ENCODE results near the gene STPG4.

STPG4 gene

GRCh38 chr2:47145466-47145865 is 9.6 kb downstream of the STPG4 start:
- TF ChIP-seq ZFX (IDR thresholded peaks at IDR 0.05) (no peak), CTCF (conservative IDR thresholded peaks at IDR 0.05) (no peak)
- H3K27ac ChIP-seq: no peak overlapping the region

- TF ChIP-seq ZFX (IDR thresholded peaks at IDR 0.05) (no peak), CTCF (conservative IDR thresholded peaks at IDR 0.05) (no peak)
- no peak overlapping the region for H3K27ac ChIP-seq
These were observed 13.6 kb downstream of the STPG4 start for GRCh38 chr2:47141520-47141919.

DNA sequence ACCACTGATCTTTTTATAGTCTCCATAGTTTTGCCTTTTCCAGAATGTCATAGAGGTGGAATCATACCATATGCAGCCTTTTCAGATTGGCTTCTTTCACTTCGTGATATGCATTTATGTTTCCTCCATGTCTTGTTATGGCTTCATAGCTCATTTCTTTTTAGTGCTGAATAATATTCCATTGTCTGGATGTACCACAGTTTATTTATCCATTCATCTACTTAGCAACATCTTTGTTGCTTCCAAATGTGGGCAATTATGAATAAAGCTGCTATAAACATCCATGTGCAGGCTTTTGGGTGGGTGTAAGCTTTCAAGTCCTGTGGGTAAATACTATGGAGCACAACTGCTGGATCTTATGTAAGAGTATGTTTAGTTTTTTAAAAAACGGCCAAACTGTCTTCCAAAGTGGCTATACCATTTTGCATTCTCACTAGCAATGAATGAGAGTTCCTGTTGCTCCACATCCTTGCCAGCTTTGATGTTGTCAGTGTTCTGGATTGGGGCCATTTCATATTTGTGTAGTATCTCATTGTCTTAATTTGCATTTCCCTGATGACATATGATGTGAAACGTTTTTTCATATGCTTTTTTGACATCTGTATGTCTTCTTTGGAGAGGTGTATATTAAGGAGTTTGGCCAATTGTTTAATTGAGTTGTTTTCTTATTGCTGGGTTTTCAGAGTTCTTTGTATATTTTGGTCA is 20.6 kb downstream of the STPG4 start:
- H3K27ac ChIP-seq: no peak overlapping the region
- no peak for TF ChIP-seq CTCF (conservative IDR thresholded peaks at IDR 0.05)
- TF ChIP-seq ZFX (IDR thresholded peaks at IDR 0.05): no peak

DNA sequence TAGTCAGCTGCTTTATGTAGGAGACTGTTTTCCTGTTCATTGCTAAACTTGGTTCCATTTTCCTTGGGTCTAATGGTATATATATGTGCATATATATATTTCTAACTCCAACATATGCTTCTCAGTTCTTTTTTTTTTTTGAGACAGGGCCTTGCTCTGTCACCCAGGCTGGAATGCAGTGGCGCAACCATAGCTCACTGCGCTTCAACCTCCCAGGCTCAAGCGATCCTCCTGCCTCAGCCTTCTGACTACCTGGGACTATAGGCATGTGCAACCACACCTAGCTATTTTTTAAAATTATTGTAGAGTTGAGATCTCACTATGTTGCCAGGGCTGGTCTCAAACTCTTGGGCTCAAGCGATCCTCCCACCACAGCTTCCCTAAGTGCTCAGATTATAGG is 22.1 kb downstream of the STPG4 start:
- H3K27ac ChIP-seq: no peak overlapping the region
- TF ChIP-seq CTCF (conservative IDR thresholded peaks at IDR 0.05) (no peak), ZFX (IDR thresholded peaks at IDR 0.05) (no peak)

DNA sequence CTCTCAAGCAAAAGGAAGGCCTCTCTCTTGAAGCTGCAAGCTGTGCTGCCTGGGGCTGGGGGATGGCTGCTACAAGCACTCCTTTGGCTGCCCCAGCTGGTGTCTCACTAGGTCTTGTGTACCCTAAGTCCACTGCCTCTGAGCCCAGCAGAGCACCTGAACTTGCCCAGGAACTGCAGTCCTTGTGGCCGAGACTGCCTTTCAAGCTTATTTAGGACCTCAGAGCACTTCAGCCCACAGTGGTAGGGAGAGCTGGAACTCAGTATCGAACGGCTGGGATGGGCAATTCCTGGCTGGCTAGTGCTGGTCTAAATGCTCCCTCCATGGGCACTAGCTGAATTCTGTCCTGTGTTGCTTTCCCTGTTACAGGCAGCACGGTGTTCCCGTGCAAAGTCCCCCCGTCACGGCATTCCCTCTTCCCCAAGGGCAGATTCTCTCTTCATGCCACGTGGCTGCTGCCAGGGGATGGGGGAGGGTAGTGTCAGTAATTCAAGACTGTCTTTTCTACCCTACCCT is 25.9 kb downstream of the STPG4 start:
- TF ChIP-seq ZFX (IDR thresholded peaks at IDR 0.05) (no peak), CTCF (conservative IDR thresholded peaks at IDR 0.05) (no peak)
- no peak overlapping the region for H3K27ac ChIP-seq

DNA sequence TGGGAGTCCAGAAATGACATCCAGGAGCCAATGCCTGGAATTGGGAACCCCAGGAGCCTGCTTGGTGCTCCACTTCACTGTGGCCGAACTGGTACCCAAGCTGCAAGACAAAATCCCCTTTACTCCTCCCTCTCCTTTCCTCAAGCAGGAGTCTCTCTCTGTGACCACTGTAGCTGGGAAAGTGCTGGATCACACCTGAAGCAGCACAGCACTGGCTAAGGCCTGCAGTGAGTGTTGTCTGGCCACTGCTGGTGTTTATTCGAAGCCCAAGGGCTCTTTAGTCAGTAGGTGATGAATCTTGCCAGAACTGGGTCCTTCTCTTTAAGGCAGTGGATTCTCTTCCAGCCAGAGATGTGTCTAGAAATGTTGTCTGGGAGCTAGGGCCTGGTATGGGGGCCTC is 26.4 kb downstream of the STPG4 start:
- H3K27ac ChIP-seq: no peak overlapping the region
- TF ChIP-seq ZFX (IDR thresholded peaks at IDR 0.05) (no peak), CTCF (conservative IDR thresholded peaks at IDR 0.05) (no peak)

DNA sequence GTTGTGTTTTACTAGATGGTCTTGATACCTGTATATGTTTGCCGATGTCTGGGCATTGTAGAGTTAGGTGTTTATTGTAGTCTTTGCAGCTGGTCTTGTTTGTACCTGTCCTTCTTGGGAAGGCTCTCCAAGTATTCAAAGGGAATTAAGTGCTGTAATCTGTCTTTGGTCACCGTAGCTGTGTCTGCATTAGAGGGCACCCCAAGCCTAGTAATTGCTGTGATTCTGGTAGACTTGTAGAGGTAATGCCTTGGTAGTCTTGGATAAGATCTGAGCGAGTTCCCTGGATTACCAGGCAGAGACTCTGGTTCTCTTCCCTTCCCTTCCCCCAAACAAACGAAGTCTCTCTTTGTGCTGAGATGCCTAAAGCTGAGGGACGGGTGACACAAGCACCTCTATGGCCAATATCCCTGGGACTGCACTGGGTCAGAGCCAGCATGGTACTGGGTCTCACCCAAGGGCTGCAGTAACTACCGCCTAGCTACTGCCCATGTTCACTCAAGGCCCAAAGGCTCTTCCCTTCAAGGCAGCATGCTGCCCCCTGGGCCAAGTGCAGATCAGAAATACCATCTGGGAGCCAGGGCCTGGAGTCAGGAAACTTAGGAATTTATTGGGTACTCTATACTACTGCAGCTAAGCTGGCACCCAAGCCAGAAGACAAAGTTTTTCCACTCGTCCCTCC is 27.1 kb downstream of the STPG4 start:
- TF ChIP-seq ZFX (IDR thresholded peaks at IDR 0.05) (no peak), CTCF (conservative IDR thresholded peaks at IDR 0.05) (no peak)
- no peak overlapping the region for H3K27ac ChIP-seq
